Dermis microvascular lymphatic vessel endothelial cell (primary cell): ENCODE results near the gene AMER3. TPM values are rescaled to one million over a fixed set of nuclear protein-coding genes. Genes with fewer than 3 reads are reported as not detected.
A peak's percentile ranks its signal among the peaks of the same experiment; 100 is the strongest.

ENCODE experiments used
- DNase-seq, 2 donors: peaks; one replicate each; pipeline versions ENCODE4 v3.0.0 to v3.0.0-alpha.2; 2010; ENCODE audit warnings: low read depth in 2 of 2
- total RNA-seq: library from RNA; depleted of rRNA; stranded (reverse); fragments of >200 nt; gene quantifications from 2 replicates; pipeline ENCODE4 v1.2.1, GENCODE V29; 2014

Gene AMER3
- total RNA-seq, 1 donor from 2014 or later: not detected

DNA sequence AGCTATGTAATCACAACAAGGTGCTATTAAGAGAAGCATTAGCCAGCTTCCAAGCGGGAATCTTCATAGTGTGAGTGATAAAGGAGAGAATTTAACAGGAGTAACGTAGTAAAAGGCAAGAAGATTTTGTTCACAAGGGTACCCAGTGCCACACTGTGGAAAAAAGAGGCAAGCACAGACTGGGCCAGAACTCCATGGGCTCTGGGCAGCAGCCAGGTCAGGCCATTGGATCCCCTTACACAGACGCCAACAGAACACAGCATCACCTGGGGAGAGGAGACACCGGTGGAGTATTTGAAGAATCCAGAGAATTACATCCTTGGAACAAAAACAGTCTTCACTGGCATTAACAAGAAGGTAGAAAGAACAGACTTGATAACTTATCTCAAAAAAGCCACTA lies 21.2 kb downstream of the AMER3 start:
- no peak for DNase-seq

GRCh38 chr2:130778781-130779180 lies 23.4 kb downstream of the AMER3 start:
- DNase-seq: no peak

DNA sequence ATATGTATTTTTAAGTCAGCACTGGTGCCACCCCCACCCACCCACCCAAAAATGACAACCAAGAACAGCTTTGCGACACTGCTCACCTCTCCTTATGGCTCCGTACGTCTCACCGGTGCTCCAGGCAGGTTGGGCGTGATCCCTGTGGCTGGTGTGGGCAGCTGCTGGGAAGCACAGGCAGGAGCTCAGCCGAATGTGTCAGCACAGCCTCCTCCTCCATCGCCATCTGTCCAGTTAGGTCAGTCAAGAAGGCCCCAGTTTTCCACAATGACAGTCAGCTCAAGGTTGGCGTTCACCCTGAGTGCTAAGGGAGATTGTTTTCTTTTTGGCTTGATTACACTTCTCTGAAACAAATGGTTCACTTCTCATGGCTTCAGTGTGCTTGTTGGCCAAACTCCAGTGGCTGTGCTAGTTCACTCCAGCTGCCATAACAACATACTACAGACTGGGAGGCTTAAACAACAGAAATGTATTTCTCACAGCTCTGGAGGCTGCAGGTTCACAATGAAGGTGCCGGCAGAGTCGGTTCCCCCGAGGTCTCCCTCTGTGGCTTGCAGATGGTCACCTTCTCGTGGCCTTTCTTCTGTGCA lies 30.2 kb downstream of the AMER3 start:
- DNase-seq: no peak

GRCh38 chr2:130786076-130786475 lies 30.7 kb downstream of the AMER3 start:
- DNase-seq: no peak

GRCh38 chr2:130787841-130788240 lies 32.5 kb downstream of the AMER3 start:
- DNase-seq: no peak

- no peak for DNase-seq
Measured at GRCh38 chr2:130790312-130790711, 35.0 kb downstream of the AMER3 start.

DNA sequence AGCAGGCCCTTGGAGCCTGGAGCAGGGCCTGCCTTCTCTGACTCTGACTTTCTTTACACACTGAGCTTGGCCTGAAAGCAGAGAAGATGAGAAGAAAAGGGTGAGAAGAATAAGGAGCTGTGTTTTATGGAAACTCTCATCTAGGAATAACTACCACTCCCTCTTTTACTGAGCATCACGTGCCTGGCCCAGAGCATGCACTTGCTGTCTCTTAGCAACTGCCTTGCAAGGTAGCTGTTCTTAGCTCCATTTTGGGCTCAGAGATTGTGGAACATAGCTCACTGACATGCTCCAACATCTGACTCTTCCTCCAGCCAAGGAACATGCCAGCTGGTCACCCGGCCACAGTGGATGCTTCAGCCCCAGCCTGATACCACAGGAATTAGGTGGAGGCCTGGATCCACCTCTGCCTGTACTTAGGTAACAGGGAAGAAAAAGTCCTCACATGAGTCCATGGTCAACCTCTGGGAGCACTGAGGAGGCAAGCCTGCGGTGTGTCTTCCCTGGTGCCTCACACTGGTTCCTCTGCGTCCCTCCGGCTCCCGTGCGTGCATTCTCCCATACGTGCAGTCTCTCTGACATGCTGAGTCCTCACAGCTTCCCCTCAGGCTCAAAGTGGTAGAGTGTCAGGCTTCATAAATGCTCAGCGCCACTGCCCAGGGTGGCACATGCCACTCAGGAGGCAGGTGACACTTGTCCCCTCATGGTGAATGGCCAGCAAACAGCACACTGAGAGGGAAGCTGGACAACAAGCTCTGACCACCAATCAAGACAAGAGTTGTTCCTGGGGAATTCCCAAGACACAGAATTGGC lies 35.7 kb downstream of the AMER3 start:
- DNase-seq: no peak

- no peak for DNase-seq
Measured at GRCh38 chr2:130791617-130791939, 36.2 kb downstream of the AMER3 start.

DNA sequence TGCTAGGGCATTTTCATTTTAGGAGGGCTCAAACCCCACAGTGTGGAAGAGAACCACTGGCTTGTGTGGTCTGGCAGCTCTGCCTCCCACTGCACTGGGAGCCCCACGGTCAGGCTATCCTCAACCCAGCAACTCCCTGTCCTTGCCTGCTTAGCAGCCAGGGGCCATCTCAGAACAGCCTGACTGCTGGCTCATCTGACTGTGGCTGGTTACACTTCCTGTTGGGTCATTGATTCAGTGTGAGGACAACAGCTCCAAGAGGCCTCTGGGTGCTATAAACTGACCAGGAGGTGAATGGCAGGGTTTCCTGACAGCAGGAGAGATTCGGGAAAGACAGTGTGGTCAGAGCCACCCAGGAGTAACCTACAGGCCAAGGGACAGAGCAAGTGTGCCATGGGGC lies 40.1 kb downstream of the AMER3 start:
- no peak for DNase-seq

- DNase-seq: no peak
Measured at GRCh38 chr2:130796290-130796689, 41.0 kb downstream of the AMER3 start.

- peak; percentile 60 to 85 for DNase-seq
Measured at GRCh38 chr2:130797493-130798435, 42.4 kb downstream of the AMER3 start.

DNA sequence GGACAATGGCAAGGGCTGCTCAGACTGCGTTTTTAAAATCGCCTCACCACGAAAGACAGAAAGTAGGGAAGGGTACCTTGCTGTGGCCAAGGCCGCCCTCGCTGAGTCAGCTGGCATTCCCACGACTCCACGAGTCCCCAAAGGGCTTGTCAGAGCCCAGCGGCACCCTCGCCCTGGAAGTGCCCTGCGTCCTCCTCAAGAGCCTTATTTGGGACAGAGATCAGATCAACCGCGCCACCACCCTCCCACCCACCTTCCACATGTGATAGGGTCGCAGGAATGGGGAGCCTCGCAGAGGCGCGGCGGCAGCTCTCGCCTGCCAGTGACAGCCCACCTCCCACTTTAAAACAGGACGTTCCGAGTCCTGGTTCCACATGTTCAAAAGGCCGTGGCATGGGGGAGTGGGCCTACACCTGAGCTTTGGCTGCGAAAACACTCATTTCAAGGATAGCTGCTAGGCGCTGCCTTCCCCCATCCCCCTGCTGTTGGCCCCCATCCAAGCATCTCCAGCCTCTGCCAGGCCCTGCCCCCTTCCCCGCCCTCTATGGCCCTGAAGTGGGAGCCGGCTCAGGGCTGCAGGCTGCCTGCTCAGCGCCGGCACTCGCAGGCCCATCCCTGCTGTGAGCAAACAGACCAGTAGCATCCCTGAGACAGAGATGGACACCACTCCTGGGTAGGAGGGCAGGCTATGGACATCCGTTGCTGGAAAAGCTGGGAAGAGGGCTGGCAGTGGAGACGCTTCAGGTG lies 43.3 kb downstream of the AMER3 start:
- no peak for DNase-seq

DNA sequence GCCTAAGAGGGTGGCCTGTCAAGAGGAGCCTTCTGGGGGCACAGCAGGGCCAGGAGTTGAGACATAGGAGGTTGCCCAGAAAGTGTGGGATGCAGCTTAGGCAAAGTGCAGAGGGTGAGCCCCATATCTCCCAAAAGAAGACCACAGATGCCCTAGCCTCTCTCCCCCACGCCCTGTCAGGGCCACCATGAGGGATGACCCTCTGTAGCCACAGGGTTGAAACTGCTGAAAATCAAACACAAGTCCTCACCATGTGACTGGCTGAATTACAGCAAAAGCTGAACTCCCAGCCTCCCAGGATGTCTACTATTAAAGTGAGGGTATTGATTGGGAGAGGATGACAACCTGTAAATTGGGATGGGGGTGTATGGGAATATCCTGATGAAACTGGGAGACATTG lies 44.0 kb downstream of the AMER3 start:
- DNase-seq: no peak

- no peak for DNase-seq
Measured at GRCh38 chr2:130805613-130806012, 50.3 kb downstream of the AMER3 start.

- no peak for DNase-seq
Measured at GRCh38 chr2:130806370-130806769, 51.0 kb downstream of the AMER3 start.

DNA sequence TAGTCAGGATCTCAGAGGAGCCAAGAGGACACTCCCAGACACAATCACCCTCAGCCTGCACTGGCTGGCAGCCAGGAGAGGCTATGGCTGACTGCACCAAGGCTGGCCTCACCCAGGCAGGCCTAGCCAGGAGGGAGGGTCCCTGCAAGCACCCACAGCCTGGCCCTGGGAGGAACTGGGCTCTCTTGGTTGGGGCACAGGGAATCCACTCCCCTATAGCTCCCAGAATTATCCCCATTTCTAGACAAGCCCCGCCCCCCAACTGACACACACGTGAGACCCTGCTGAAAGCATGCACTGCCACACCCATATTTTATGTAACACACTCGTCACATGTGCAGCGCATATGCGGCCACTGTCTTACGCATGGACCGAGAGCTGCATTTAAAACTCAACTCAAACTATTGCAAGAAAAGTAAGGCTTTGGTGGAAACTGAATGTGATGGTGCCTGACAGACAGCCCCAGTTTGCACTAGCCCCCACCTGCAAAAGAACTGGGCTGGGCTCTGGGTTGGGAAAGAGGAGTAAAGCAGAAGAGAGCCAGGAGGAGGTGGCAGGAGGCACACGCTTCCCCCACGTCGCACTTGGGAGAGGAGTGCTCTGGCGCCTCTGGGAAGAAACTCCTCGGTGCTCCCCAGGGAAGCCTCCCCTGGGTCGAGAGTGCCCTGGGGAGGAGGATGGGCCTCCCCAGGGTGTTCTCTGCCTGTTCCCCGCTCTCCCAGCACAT lies 52.5 kb downstream of the AMER3 start:
- DNase-seq: no peak

DNA sequence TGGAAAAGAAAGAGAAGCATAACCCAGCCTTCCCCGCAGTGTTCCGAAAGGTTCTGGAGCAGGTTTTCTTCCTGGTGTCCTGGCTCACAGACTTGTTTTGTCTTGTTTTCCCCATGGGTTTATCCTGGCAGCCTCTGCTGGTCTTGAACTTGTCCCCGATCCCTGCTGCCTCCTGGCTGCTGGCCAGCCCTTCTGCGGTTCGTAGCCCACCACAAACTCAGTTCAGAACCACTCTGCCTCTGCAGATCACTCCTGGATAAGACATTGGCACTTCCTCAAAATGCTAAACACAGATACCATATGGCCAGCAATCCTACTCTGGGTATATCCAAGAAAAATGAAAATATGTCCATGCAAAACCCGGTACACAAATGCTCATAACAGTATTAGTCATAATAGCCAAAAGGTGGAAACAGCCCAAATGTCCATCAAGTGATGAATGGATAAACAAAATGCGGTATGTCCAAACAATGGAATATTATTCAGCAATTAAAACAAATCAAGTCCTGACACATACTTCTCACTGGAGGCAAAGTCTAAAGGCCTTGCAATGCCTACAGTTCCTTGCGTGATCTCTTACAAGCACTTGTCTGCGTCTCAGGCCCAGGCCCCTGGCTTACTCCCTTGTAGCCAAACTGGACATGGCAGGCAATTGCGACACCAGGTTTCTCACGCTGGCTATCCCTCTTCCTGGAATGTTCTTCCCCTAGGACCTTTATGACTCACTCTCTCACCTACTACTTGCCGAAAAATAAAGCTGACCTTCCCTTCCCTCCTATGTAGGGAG lies 53.3 kb downstream of the AMER3 start:
- no peak for DNase-seq

DNA sequence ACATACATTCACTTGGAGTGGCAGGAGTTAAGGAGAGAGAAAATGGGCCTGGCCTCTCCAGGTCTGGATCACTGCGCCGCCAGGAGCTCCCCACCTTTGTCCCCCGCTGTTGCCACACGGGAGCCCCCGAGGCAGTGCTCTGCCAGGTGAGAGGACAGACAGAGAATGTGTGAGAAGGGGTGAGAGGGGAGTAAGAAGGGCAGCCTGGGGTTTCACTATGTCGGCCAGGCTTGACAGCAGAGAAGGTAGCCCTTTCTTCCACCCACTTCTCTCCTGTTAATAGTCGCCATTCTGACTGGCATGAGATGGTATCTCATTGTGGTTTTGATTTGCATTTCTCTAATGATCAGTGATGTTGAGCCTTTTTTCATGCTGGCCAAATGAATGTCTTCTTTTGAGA lies 55.1 kb downstream of the AMER3 start:
- no peak for DNase-seq

GRCh38 chr2:130813722-130814121 lies 58.4 kb downstream of the AMER3 start:
- DNase-seq: no peak
